Measurements from ENCODE around the gene SLC34A1.

Gene SLC34A1

DNA sequence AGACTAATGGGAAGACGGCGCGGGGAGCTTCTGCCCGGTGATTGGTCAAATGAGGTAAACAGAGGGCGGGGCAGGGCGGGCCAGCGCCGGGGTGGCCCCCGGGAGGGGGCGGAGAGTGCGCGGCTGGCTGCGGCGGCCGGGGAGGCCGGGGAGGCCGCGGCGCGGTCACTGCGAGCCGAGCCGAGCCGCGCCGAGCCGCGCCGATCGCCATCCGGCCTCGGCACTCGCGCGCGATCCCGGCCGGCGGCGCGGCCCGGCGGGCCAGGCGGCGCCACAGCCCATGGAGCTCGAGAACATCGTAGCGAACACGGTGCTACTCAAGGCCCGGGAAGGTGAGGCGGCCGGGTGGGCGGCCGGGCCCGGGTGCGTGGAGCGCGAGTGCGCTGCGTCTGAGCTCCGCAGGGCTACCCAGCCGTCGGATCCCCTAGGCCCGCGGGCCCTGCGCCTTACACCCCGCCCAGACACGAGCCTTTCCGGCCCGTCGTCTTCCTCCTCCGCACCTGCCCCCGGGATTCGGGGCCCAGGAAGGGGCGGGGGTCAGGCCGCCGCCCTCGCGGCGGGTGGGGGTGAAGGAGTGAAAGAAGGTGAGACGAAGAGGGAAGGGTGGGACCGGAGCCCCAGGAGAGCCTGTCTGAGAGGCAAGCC is 42.5 kb downstream of the SLC34A1 start, which contains the start of gene GRK6:
GRK6 (plus strand) TSS at position 111 of the 645 bp plus-strand sequence; CDS start at position 281, 170 bp downstream.
- TF ChIP-seq CTCF (IDR thresholded peaks at IDR 0.05; ENCODE audit: low read depth, low read length) = no peak
- peak; percentile 25 for DNase-seq
- H3K9me3 ChIP-seq (ENCODE audit: severe bottlenecking) = no peaks in the 10 kb centered on the region
- no peaks in the 10 kb centered on the region for H3K27me3 ChIP-seq (ENCODE audit: insufficient read depth, low read depth, severe bottlenecking)
- H3K4me3 ChIP-seq (ENCODE audit: low read depth, low read length) = peak within 1 kb of the TSS; percentile 76
- H3K36me3 ChIP-seq = no peaks in the 10 kb centered on the region
- peak within 1 kb of the TSS; percentile 83 for H3K27ac ChIP-seq

DNA sequence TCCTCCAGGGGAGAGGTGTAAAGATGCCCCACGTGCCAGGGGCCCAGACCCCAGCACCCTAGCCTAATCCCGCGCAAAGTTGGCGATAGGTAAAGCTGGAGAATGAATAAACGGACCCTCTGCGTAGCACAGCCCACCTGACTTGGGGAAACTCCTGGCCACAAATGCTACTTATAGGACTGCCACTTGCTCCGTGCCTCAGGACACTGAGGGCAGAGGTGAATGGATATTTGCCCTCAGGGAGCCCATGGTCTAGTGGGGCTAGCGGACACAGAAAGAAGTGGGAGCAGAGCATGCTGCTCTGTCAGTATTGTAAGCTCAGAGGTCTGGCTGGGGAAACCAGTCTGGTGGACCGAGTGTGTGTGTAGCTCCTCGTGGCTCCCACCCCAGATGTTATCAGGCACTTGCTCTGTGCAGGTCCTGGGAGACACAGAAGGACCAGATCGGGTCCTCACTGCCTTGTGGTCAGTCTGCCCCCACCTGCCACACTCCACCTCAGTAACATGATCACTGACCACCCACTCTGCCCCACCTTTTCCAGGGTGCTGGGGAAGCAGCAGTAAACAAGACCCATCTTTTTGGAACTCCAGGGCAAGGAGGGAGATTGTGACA is 43.1 kb downstream of the SLC34A1 start:
- Histone ChIP-seq H3K36me3 (no peaks in the 10 kb centered on the region), H3K27me3 (ENCODE audit: insufficient read depth, low read depth, severe bottlenecking) (no peaks in the 10 kb centered on the region), H3K27ac (peak overlapping the region; percentile 75), H3K4me3 (ENCODE audit: low read depth, low read length) (peak overlapping the region; percentile 76), H3K9me3 (ENCODE audit: severe bottlenecking) (no peaks in the 10 kb centered on the region)
- DNase-seq = no peak
- TF ChIP-seq CTCF (IDR thresholded peaks at IDR 0.05; ENCODE audit: low read depth, low read length) = no peak

DNA sequence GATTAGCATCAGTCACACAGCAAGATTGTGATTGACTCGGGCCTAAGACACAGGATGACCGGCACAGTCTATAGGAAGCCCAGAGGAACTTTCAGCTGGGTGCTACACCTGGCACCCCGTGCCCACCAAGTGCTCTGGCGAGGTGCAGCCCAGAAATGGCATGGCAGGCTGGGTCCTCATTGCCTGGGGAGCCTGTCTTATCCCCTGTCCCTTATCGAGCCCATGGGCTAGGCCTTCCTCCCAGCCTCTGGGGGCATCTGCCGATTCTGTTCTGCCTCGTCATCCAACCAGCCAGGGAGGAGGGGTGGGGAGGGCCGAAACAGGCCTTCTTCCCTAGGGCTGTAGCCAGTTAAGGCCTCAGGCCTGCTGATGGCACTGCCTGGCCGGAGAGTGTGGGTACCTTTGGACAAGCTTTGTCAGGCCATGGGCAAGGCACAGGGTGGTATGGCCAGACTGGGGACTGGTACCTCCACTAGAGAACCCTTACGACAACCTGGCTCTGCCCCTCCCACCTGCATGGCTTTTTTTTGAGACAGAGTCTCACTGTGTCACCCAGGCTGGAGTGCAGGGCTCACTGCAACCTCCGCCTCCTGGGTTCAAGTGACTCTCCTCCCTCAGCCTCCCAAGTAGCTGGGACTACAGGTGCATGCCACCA is 43.8 kb downstream of the SLC34A1 start:
- no peak overlapping the region for H3K4me3 ChIP-seq (ENCODE audit: low read depth, low read length)
- no peaks in the 10 kb centered on the region for H3K27me3 ChIP-seq (ENCODE audit: insufficient read depth, low read depth, severe bottlenecking)
- DNase-seq = no peak
- H3K36me3 ChIP-seq = no peaks in the 10 kb centered on the region
- no peak for TF ChIP-seq CTCF (IDR thresholded peaks at IDR 0.05; ENCODE audit: low read depth, low read length)
- no peaks in the 10 kb centered on the region for H3K9me3 ChIP-seq (ENCODE audit: severe bottlenecking)
- H3K27ac ChIP-seq = no peak overlapping the region

GRCh38 chr5:177428574-177429217 is 44.5 kb downstream of the SLC34A1 start:
- no peak for TF ChIP-seq CTCF (IDR thresholded peaks at IDR 0.05; ENCODE audit: low read depth, low read length)
- H3K4me3 ChIP-seq (ENCODE audit: low read depth, low read length) = no peak overlapping the region
- no peak overlapping the region for H3K27ac ChIP-seq
- H3K9me3 ChIP-seq (ENCODE audit: severe bottlenecking) = no peaks in the 10 kb centered on the region
- no peaks in the 10 kb centered on the region for H3K36me3 ChIP-seq
- H3K27me3 ChIP-seq (ENCODE audit: insufficient read depth, low read depth, severe bottlenecking) = no peaks in the 10 kb centered on the region
- DNase-seq = no peak

GRCh38 chr5:177429248-177430040 is 45.2 kb downstream of the SLC34A1 start:
- DNase-seq = no peak
- H3K27ac ChIP-seq = no peak overlapping the region

More at GRCh38 chr5:177429248-177430040, 45.2 kb downstream of the SLC34A1 start:
- H3K9me3 ChIP-seq (ENCODE audit: severe bottlenecking) = no peaks in the 10 kb centered on the region
- TF ChIP-seq CTCF (IDR thresholded peaks at IDR 0.05; ENCODE audit: low read depth, low read length) = no peak
- H3K27me3 ChIP-seq (ENCODE audit: insufficient read depth, low read depth, severe bottlenecking) = no peaks in the 10 kb centered on the region
- peaks cover 3% of the 10 kb centered on the region; the same call in 1 of the 2 replicates for H3K36me3 ChIP-seq
- H3K4me3 ChIP-seq (ENCODE audit: low read depth, low read length) = no peak overlapping the region
